B cell (primary cell): ENCODE results near the gene PHLPP2. TPM values are rescaled to one million over a fixed set of nuclear protein-coding genes. Genes with fewer than 3 reads are reported as not detected.

Experiments used
- ATAC-seq: fragments of 200-7000 bp; cut with Tn5 transposase; one replicate; pipeline ENCODE4 v1.10.0; 2021; ENCODE audit warnings: low read depth, mild to moderate bottlenecking, moderate number of reproducible peaks, moderate library complexity
- CTCF ChIA-PET: fragments of 350-600 bp; sonication (Branson Sonifier 250); formaldehyde crosslinking; loops from one replicate; lab custom pipeline; 2021; ENCODE audit warnings: antibody characterized with exemption, inconsistent platforms; lab: Charles Lee
- POLR2A ChIA-PET: fragments of 350-600 bp; sonication (Branson Sonifier 250); formaldehyde crosslinking; loops from one replicate; lab custom pipeline; 2021; ENCODE audit warnings: antibody characterized with exemption; lab: Charles Lee
- DNase-seq: peaks from one replicate; pipeline ENCODE4 v3.0.0; 2013
- H2AFZ ChIP-seq: 2 replicates; pipeline ENCODE4 v1.6.1; 2012; ENCODE audit warnings: mild to moderate bottlenecking, low read depth, low read length; ENCODE audit not compliant: insufficient read depth, poor library complexity, severe bottlenecking
- H3K27ac ChIP-seq, 2 donors: 1 replicate in 1 of 2; 2 replicates in 1 of 2; pipeline ENCODE4 v1.5.1; 2012 to 2013; ENCODE audit warnings: low read length in 2 of 2, mild to moderate bottlenecking in 2 of 2, moderate library complexity in 1 of 2
- H3K27me3 ChIP-seq, 4 experiments: fragments of 200-600 bp in 1 of 4; sonication (generic) in 1 of 4; replicated peaks in 1 of 4; 1 replicate in 2 of 4; 2 replicates in 2 of 4; pipeline versions ENCODE4 v1.6.1 to v1.7.0; 2013 to 2016; ENCODE audit warnings: low read length in 3 of 4, mild to moderate bottlenecking in 2 of 4, mixed read lengths in 1 of 4, moderate library complexity in 1 of 4; ENCODE audit not compliant: insufficient read depth in 4 of 4, control insufficient read depth in 3 of 4; ENCODE audit errors: control extremely low read depth in 1 of 4
- H3K36me3 ChIP-seq, 2 experiments: replicated peaks in 1 of 2; 1 replicate in 1 of 2; 2 replicates in 1 of 2; pipeline versions ENCODE4 v1.6.1 to v1.7.1; 2013; ENCODE audit warnings: low read length in 1 of 2; ENCODE audit not compliant: insufficient read depth in 2 of 2, control insufficient read depth in 1 of 2; ENCODE audit errors: control extremely low read depth in 1 of 2, extremely low read depth in 1 of 2
- H3K4me1 ChIP-seq, 2 donors: fragments of 200-600 bp in 1 of 2; sonication (generic) in 1 of 2; 1 replicate in 1 of 2; 2 replicates in 1 of 2; pipeline versions ENCODE4 v1.5.1 to v1.6.1; 2013 to 2017; ENCODE audit warnings: low read length in 2 of 2; ENCODE audit not compliant: control insufficient read depth in 2 of 2, insufficient read depth in 2 of 2
- H3K4me2 ChIP-seq: replicated peaks from 2 replicates; pipeline ENCODE3; 2012; ENCODE audit warnings: mild to moderate bottlenecking, low read depth, low read length; ENCODE audit not compliant: poor library complexity, severe bottlenecking
- H3K4me3 ChIP-seq, 5 experiments: fragments of 200-600 bp in 1 of 5; sonication (generic) in 1 of 5; 1 replicate in 3 of 5; 2 replicates in 2 of 5; pipeline versions ENCODE4 v1.5.1 to v1.7.0; 2011 to 2016; ENCODE audit warnings: low read length in 4 of 5, mild to moderate bottlenecking in 4 of 5, low read depth in 2 of 5, control low read depth in 1 of 5, moderate library complexity in 1 of 5; ENCODE audit not compliant: insufficient read depth in 1 of 5; ENCODE audit errors: control extremely low read depth in 1 of 5, extremely low read depth in 1 of 5
- H3K79me2 ChIP-seq: fragments of 200-600 bp; sonication (generic); one replicate; pipeline ENCODE4 v1.6.0; 2016; ENCODE audit warnings: low read length; ENCODE audit not compliant: control insufficient read depth, insufficient read depth
- H3K9ac ChIP-seq: fragments of 200-600 bp; sonication (generic); 2 replicates; pipeline ENCODE4 v1.6.1; 2017; ENCODE audit warnings: mild to moderate bottlenecking, low read length, moderate library complexity
- H3K9me3 ChIP-seq, 3 donors: one replicate each; pipeline versions ENCODE4 v1.6.1 to v1.7.1; 2013; ENCODE audit warnings: low read length in 2 of 3; ENCODE audit not compliant: control insufficient read depth in 2 of 3, insufficient read depth in 1 of 3; ENCODE audit errors: control extremely low read depth in 1 of 3
- H4K20me1 ChIP-seq: 2 replicates; pipeline ENCODE4 v1.6.0; 2012; ENCODE audit warnings: mild to moderate bottlenecking, low read length; ENCODE audit not compliant: insufficient read depth, control insufficient read depth, poor library complexity, severe bottlenecking
- H3K27ac Mint-ChIP-seq: one replicate; pipeline ENCODE4 v1.8.0; 2021; ENCODE audit warnings: mixed read lengths
- H3K27me3 Mint-ChIP-seq: one replicate; pipeline ENCODE4 v1.8.0; 2021; ENCODE audit warnings: mixed read lengths
- H3K4me1 Mint-ChIP-seq: one replicate; pipeline ENCODE4 v1.8.0; 2021; ENCODE audit warnings: mixed read lengths
- H3K4me3 Mint-ChIP-seq: one replicate; pipeline ENCODE4 v1.8.0; 2021; ENCODE audit warnings: mixed read lengths
- H3K9me3 Mint-ChIP-seq: one replicate; pipeline ENCODE4 v1.8.0; 2022; ENCODE audit warnings: mixed read lengths; ENCODE audit not compliant: insufficient read depth
- CTCF ChIP-seq: fragments of 200-600 bp; IDR thresholded peaks from one replicate; pipeline ENCODE4 v1.8.0; 2022; ENCODE audit warnings: antibody characterized with exemption, mild to moderate bottlenecking
- EZH2 ChIP-seq: IDR thresholded peaks from 2 replicates; pipeline ENCODE4 v1.6.1; 2012; ENCODE audit warnings: borderline replicate concordance, low read depth, mild to moderate bottlenecking, moderate library complexity, low read length; ENCODE audit not compliant: insufficient read depth, poor library complexity, severe bottlenecking
- WGBS: methylation state at CpG from one replicate; pipeline ENCODE4 v1.1.5; 2013; ENCODE audit warnings: missing lambda C conversion rate; ENCODE audit not compliant: insufficient coverage; 5-methylcytosine and 5-hydroxymethylcytosine counted together
- intact Hi-C: fragments of 100-400 bp; cut with micrococcal nuclease; formaldehyde crosslinking; loops from one replicate; pipeline ENCODE4 v1.10.0; 2022
- polyA plus RNA-seq: library from polyadenylated mRNA; depleted of rRNA; stranded (reverse); fragments of >200 nt; gene quantifications from 2 replicates; pipeline ENCODE4 v1.2.3, GENCODE V29; 2012
- total RNA-seq, 2 donors: library from RNA; stranded (reverse); fragments of 120-200 nt in 1 of 2; gene quantifications; 1 replicate in 1 of 2; 2 replicates in 1 of 2; pipeline versions ENCODE4 v1.2.3 to v1.2.4, GENCODE V29; 2013 to 2022

The PHLPP2 gene
- total and polyA plus RNA-seq, 2 donors (not counting 1 experiment from before 2014, with no cell fraction given), result 7.2 to 16.1 TPM

DNA sequence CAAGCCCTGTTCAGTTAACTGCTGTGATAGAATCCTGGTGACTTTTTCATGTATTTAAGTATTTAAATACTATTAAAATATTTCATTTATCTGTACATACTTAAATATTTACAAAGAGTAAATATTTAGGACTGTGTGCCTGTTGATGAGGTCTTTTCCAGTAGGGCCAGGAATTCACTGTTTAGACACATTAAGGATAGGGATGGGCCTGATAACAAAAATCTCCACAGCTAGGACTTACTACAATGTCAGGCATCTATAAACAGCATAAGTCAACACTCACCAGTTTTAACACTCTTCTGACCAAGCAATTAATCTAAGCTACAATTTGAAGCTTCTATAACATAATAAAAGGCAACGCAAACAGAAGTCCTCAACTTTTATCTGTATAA lies 50.9 kb downstream of the PHLPP2 start:
- H3K4me3 Mint-ChIP-seq, result no peak overlapping the region

More for the DNA sequence above, 50.9 kb downstream of the PHLPP2 start:
- H4K20me1 ChIP-seq, result no peaks in the 10 kb centered on the region
- H3K4me2 ChIP-seq, result no peak overlapping the region
- H3K4me3 ChIP-seq, result no peak overlapping the region
- no CpG with 5 or more reads among the region's 1 CpG for WGBS
- no peaks in the 10 kb centered on the region for H3K79me2 ChIP-seq
- no peak for TF ChIP-seq EZH2
- TF ChIP-seq CTCF, result no peak
- ChIA-PET POLR2A (no interaction called here), CTCF (interaction anchor here (0.6 to 0.7 kb wide), 2 partner anchors 43 to 1273 kb away, joined by 3 to 4 read pairs; no protein-coding TSS in a partner anchor)
- H3K9me3 Mint-ChIP-seq, result no peaks in the 10 kb centered on the region
- ATAC-seq (no peak), DNase-seq (no peak)
- no peak overlapping the region for H2AFZ ChIP-seq
- no peaks in the 10 kb centered on the region for H3K27me3 ChIP-seq
- no peaks in the 10 kb centered on the region for H3K4me1 ChIP-seq
- H3K9me3 ChIP-seq, result no peaks in the 10 kb centered on the region
- H3K27ac ChIP-seq, result no peak overlapping the region
- H3K27ac Mint-ChIP-seq, result no peak overlapping the region
- intact Hi-C loops, result no loop called here
- H3K27me3 Mint-ChIP-seq, result no peaks in the 10 kb centered on the region
- H3K9ac ChIP-seq, result no peak overlapping the region
- peaks cover 22 to 75% of the 10 kb centered on the region in 2 experiments for H3K36me3 ChIP-seq
- no peaks in the 10 kb centered on the region for H3K4me1 Mint-ChIP-seq
